Stimulated activated CD4-positive, alpha-beta T cell treated with anti-CD3 and anti-CD28 coated beads, Interleukin-2, amount 100 ng/mL, for 48 hours (primary cell): ENCODE data around the gene SPTB.

Experiments
- DNase-seq, 2 donors: peaks; one replicate each; pipeline ENCODE4 v3.0.0-alpha.2; 2020

Gene SPTB

GRCh38 chr14:64745511-64746091 lies 134.1 kb downstream of the SPTB start:
- no peak for DNase-seq

- DNase-seq, result no peak
Measured at GRCh38 chr14:64743061-64743460, 136.6 kb downstream of the SPTB start.

- no peak for DNase-seq
Measured at GRCh38 chr14:64741961-64742360, 137.7 kb downstream of the SPTB start.

GRCh38 chr14:64741200-64741599 lies 138.5 kb downstream of the SPTB start:
- DNase-seq, result no peak

- DNase-seq, result no peak
Measured at GRCh38 chr14:64738281-64738804, 141.4 kb downstream of the SPTB start.

GRCh38 chr14:64737391-64738280 lies 142.1 kb downstream of the SPTB start:
- no peak for DNase-seq

- no peak for DNase-seq
Measured at GRCh38 chr14:64736271-64737169, 143.2 kb downstream of the SPTB start.

GRCh38 chr14:64734990-64735389 lies 144.7 kb downstream of the SPTB start:
- no peak for DNase-seq

GRCh38 chr14:64733899-64734298 lies 145.8 kb downstream of the SPTB start:
- DNase-seq, result no peak

GRCh38 chr14:64733321-64733720 lies 146.4 kb downstream of the SPTB start:
- no peak for DNase-seq

GRCh38 chr14:64732536-64733120 lies 147.1 kb downstream of the SPTB start:
- no peak for DNase-seq

- no peak for DNase-seq
Measured at GRCh38 chr14:64732066-64732465, 147.6 kb downstream of the SPTB start.

- DNase-seq, result no peak
Measured at GRCh38 chr14:64731141-64731581, 148.5 kb downstream of the SPTB start.

GRCh38 chr14:64730681-64731080 lies 149.0 kb downstream of the SPTB start:
- no peak for DNase-seq

GRCh38 chr14:64730061-64730440 lies 149.7 kb downstream of the SPTB start:
- no peak for DNase-seq

- DNase-seq, result no peak
Measured at GRCh38 chr14:64729386-64730060, 150.2 kb downstream of the SPTB start.

- no peak for DNase-seq
Measured at GRCh38 chr14:64728856-64729255, 150.9 kb downstream of the SPTB start.

- DNase-seq, result no peak
Measured at GRCh38 chr14:64728106-64728505, 151.6 kb downstream of the SPTB start.

- no peak for DNase-seq
Measured at GRCh38 chr14:64727551-64728071, 152.1 kb downstream of the SPTB start.

- DNase-seq, result no peak
Measured at GRCh38 chr14:64726585-64726890, 153.2 kb downstream of the SPTB start.

- no peak for DNase-seq
Measured at GRCh38 chr14:64725879-64726584, 153.7 kb downstream of the SPTB start.
